Measurements from ENCODE around the gene DEAF1.
A peak's percentile ranks its signal among the peaks of the same experiment; 100 is the strongest.

DEAF1 gene

DNA sequence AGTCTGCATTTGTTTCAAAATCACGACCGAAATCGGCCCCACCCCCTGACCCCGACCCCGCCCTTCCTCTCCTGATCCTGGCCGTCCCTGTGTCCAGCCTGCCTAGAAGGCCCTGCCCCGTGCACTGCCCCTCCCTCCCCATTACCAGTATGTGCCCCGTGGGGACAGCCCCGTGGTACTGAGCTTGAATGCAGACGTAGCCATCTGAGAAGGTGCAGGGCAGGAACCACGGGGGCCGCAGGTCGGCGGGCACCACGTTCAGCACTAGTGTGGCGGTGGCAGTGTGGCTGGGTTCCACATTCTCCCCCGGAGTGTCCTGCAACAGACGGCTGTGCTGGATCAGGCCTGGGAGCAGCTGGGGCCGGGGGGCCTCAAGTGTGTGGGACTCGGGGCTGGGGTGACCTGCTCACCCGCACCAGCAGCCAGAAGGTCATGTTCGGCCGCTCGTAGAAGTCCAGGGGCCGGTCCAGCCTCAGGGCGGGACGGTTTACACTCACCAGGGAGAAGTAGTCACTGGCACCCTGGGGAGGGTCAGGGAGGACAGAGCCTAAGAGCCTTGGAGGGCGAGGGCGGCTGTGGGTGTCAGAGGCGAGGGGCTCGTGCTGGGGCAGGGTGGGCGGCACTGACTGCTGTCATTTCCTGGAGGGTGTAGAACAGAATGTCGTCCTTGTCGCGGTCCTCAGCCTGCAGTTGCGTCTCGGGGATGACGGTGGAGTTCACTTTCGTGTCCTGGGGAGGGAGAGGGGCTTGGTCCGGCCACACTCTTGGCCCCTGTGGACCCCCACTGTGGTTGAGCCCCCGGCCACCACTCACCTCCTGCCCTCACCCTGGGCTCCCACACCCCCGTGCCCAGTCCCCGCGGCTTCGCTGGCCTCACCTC, 73.8 kb downstream of the DEAF1 start:
- DNase-seq: no peak

DNA sequence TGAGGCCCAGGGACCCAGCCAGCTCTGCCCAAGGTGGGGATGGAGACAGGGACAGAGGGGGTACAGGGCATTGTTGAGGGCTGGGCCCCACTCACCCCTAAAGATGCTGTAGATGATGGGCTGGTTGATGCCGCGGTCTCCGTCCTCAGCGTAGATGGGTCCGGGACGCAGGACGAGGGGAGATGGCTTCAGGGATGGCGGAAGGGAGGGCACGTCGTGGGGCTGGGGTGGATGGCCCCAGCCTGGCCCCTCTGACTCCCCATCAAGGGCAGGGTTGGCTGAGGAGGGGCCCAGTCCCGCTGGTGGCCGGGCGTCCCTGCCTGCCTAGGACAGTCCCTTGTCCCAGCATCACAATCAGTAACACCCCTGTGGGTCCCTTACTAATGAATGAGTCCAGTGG, 74.8 kb downstream of the DEAF1 start:
- DNase-seq: no peak

DNA sequence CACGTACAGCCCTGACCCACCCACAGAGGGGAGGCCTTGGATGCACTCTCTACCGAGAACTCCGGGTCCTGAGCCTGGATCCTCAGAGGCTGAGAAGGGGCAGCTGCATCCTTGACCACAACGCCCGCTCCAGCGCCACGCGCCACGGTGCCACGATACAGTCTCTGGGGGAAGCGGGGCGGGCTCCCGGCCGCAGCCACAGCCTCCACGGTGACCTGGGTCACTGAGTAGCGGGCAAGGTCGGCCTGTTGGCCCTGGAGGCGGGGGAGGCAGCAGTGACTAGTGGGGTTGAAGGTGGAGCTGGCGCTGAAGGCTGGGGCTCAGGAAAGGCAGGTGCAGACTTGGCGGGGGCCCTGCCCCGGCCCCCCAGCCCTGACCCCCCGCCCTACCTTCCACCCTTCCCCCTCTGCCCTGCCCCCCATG, 75.4 kb downstream of the DEAF1 start:
- no peak for DNase-seq

DNA sequence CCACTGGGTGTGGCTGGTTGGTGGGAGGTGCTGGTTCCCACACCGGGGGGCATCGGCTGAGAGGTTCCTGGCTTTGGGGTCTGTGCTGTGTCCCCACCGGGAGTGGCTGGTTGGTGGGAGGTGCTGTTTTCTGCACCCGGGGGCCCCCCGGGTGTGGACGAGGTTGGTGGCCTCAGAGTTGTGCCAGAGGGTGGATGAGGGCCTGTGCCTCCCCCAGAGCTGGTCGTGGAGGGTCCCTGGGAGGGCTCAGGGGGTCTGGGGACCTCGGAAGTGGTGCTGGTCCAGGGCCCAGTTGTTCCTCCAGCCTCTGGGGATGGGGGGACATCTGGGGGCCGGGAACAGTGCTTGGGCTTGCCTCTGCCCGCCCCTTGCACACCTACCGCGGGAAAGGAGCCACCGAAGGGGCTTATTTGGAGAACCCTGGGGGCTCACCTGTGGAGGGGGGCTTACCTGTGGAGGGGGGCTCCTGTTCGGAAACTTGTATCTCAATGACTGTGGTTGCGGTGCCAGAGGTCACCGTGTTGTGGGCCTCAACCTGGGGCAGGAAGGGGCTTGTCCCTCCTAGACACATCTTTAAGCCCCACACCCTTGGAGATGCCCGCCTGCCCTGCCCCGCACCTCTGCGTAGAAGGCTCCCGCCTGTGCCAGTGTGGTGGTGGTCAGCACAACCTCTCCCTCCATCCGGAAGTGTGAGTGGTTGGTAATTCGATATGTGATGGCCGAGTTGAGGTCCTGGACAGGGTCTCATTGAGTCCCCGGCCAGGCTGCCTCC, 76.0 kb downstream of the DEAF1 start:
- no peak for DNase-seq

DNA sequence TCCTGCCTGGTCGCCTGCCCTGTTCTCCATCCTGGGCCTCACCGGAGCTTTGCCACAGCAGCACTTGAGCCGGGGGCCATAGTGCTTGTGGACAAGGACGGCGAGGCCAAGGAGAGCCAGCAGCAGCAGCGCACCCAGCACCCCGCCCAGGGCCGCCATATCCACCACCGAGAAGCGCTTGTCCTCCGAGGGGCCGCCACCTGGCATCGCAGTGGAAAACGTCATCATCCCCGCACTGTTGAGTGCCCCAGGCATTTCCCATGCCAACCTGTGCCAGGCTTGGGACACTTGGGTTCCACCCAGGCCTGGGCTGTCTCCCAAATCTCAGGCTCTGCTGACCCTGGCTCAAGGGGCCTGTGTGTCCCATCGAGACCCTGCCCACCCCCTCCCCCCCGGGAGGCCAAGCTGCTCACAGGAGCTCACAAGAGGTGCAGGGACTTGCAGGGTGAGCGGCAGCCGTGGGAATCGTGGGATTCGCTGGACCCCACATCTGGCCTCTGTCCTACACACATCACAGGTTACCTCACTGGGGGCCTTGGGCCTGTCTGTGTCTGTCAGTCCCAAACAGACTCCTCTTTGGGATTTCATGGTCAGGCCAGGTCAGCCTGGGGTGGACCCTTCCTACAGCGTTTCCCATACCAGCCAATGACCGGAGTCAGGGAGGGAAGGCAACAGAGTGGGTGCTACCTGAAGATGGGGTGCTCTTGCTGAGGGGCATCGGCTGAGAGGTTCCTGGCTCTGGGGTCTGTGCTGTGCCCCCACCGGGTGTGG, 76.9 kb downstream of the DEAF1 start:
- DNase-seq: no peak

DNA sequence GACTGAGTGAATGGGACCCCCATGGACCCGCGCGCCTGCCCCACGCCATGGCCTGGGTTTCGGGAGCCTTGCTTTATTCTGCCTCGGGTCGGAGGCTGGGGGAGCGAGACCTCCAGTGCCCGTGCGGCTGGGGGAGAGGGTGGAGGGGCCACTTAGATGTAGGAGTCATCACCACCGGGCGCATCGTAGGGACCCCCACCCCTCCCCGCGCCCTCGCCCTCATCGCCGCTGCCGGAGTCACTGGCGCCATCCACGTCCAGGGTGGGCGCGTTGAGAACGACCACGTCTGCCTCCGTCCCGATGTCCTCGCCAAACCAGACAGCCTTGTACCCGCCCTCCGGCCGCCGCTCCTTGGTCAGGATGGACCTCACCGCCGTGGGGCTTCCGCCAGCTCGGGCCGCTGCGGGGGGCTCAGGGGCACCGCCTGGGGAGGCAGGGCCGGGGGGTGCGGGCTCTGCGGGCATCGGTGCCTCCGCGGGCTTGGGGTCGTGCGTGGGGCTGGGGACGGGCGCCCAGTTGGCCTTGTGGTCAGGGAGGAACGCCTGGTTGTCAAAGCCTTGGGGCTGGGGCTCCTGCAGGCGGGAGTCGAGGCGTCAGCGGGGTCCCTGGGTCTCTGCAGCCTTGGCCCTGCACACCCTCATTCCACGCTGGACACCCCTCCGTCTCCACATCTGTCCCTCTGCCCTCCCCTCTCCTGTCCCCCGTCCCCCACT, 77.7 kb downstream of the DEAF1 start:
- no peak for DNase-seq

DNA sequence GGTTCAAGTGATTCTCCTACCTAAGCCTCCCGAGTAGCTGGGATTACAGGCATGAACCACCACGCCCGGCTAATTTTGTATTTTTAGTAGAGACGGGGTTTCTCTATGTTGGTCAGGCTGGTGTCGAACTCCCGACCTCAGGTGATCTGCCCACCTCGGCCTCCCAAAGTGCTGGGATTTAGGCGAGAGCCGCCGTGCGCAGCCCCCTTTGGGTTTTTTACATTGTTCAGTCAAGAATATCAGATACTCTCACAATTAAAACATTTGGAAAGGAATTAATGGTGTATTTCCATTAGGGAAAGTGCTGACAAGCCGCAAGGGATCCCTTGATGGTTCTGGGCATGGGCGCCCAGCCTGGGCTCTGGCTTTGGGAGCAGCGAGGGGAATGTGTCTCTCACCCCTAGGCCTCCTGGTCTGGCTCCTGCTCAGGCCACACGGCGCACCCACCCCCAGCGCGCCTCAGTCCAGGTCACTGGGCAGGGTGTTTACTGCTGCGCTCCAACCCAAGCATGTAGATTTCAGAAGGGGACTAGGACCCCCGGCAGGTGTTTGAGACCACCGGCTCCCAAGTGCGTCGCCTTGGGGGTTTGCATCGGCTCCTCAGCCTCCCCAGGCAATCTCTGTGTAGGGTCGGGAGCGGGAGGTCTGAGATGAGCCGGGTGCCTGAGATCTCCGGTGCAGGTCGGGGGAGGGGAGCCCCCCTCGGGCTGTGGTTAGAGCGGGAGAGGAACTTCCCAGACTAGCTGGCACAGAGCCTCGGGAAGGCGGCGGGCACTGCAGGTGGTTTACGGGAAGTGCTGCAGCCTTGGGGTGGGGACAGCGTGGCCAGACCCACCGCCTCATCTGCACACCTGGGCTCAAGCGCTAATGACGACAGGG, 78.5 kb downstream of the DEAF1 start:
- peak; percentile 0 for DNase-seq

DNA sequence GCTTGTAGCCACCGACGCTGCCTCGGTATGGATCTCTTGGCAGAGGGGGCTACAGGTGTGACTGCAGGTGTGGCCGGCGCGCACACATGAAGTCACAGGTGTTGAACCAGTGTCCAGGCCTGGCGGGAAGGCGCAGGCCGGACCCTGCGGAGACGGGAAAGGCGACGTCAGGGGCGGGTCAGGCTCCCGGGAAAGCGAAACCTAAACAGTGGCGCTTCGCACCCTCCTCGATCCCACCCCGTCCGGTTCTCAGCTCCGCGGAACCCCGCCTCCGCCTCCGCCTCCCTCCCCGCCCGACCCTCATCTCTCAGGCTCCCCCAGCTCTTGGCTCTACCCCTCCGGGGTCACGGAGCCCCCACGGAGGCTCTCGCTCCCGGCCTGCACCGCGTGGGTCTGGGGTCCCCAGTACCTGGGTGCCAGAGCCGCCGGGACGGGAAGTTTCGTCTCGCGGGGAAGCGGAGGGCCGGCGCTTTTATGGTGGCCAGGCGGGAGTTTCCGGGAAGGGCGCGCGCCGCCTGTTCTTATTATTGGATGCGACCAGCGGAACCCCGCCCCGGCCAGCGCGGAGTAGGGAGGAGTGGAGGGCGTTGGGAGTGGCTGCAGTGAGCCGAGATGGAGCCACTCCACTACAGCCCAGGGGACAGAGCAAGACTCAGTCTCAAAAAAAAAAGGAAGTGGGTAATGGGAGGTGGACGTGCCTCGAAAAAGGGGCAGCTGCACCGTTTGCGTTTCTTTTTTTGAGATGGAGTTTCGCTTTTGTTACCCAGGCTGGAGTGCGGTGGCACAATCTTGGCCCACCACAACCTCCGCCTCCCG, 79.3 kb downstream of the DEAF1 start, which contains the start of gene IRF7:
Gene IRF7, minus strand, starts transcription at position 447 of the 816 bp plus-strand sequence. CDS start 586 bp downstream, outside the sequence.
- peak; percentile 75 for DNase-seq

DNA sequence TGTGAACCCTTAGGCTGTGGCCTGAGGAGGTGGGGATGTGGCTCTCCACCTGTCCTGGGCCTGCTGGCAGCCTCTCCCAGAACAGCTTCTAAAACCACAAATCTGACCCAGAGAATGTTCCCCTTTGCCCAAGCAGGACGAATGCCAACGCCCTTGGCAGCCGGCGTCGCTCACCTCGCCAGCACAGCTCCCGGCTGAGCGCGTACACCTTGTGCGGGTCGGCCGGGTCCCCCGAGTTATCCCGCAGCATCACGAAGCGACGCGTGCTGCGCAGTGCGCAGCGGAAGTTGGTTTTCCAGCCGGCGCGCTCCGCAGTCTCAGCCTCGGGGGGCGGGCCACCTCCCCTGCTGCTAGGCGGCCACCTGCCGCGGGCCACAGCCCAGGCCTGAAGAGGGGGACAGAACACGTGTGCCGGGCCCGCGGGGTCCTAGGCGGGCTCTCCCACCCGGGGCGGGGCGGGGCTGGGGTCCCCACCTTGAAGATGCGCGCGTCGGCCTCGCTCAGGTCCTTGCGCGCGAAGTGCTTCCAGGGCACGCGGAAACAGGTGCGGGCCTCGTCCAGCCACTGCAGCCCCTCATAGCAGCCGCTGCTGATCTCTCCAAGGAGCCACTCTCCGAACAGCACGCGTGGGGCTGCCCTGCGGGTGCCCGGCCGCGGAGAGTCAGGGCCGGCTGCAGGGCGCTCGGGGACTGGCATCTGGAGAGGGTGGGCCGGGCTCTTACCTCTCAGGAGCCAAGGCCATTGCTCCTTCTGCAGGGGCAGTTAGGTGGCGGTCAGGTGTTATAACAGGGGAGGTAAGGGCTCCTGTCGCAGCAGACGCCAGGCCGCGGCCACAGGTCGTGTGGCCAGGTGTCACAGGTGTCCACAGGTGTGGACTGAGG, 80.2 kb downstream of the DEAF1 start:
- DNase-seq: no peak

DNA sequence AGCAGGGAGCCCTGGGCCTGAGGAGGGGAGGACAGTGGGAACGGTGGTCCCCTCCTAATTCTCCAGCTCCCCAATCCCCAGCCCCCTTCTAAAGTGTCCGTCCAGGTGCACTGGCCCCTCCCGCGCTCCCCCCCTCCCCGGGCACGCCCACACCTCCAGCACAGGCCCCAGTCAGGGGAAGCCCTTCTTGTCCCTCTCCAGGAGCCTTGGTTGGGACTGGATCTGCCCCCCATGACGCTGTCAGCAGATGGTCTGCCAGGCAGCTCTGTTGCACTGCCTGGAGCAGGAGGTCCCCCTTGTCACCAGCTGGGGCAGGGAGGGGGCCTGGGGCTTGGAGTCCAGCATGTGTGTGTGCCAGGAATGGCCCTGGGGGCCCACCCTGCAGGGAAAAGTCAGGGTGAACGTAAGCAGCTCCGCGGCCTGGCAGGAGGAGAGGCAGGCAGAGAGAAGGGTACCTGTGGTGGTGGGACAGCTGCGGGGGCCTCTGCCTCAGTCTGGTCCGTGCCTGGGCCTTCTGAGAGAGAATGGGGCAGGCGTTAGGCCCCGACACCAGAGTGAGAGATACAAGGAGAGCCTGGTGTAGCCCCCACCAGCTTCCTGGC, 80.9 kb downstream of the DEAF1 start:
- no peak for DNase-seq

DNA sequence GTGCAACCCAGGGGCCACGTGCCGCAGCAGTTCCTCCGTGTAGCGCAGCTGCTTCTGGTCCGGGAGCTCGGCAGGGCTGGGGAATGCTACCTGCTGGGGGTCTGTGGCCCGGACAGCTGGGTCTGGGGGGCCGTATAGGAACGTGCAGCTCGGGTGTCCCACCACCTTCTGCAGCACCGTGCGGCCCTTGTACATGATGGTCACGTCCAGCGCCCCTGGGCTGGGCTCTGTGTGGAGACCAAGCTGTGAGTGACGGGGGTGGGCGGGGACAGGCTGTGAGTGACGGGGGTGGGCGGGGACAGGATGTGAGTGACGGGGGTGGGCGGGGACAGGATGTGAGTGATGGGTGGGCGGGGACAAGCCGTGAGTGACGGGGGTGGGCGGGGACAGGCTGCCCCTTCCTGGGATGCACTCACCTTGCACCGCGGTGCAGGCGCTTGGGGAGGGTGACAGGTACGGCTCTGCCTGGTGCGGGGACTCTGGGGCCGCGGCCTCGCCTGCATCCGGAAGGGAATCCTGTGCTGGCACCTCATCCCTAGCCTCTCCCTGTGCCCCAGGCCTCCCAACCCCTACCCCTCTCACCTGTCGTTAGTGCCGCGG, 81.6 kb downstream of the DEAF1 start:
- DNase-seq: no peak

DNA sequence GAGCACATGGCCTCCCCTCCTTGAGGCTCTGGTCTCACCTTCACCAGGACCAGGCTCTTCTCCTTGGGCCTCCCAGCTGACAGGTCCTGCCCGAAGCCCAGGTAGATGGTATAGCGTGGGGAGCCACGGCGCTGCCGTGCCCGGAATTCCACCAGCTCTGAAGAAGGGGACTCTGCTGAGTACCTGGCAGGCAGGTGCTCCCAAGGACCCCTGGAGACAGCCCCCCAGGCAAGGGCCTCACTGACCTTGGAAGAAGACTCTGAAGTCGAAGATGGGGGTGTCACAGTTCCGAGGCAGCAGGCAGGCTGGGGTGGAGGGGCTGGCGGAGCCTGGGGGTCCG, 82.1 kb downstream of the DEAF1 start:
- no peak for DNase-seq

DNA sequence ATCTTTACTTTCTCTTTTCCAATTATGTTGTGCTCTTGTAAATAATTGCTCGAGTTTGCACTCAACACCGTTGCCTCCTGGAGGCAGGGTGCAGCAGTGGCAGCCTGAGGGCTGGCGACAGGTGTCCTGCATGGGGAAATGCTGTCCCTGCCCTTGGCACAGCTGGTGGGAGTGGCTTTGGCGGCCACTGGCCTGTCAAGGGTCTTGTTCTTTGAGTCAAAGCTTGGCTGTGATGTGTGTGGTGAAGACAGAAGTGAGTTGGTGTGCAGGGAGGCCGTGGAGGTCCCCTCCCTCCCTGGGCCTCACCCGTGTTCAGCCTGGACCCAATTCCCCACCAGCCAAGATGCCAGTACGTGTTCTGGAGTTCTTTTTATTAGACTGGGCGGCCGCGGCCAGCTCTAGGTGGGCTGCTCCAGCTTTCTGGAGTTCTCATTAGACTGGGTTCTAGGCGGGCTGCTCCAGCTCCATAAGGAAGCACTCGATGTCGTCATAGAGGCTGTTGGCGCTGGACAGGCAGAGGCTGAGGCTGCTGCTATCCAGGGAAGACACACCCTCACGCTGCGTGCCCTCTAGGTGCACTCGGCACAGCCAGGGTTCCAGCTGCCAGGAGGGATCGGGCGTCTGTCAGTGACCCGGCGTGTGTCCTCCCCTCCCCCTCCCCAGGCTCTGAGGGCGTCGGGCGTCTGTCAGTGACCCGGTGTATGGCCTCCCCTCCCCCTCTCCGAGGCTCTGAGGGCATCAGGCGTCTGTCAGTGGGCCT, 82.6 kb downstream of the DEAF1 start:
- DNase-seq: no peak

DNA sequence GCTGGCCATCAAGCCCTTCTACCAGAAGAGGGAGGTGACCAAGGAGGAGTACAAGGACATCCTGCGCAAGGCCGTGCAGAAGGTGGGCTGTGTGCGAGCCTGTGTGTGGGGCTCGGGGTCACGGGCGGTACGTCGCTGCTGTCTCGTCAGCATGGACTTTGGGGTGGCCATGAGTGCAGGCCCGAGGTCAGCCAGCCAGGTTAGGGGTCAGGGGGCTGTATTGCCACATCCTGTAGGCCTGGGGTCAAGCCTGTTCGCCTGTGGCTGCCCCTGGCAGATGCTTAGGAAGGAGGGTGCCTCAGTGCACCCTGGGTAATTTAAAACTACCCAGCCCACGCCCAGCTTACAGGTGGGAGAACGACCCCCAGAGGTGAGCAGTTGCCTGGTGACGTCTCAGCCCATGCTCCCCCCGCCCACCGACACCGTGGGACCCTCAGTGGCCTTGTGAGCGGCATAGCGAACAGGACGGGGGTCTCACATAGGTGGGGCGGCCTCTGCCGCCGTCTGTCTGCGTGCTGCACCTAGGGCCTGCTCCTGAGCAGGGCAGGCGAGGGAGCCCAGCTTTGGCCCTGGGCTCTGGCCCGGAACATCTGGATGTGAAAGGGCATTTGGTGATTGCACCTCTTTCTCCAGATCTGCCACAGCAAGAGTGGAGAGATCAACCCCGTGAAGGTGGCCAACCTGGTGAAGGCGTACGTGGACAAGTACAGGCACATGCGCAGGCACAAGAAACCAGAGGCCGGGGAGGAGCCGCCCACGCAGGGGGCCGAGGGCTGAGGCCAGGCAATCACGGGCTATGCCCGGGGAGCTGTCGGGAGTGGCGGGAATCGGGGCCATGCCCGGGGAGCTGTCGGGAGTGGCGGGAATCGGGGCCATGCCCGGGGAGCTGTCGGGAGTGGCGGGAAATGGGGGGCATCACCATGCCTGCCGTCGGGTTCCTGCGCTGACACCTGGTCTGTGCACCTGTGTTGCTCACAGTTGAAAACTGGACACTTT, 83.7 kb downstream of the DEAF1 start:
- no peak for DNase-seq

DNA sequence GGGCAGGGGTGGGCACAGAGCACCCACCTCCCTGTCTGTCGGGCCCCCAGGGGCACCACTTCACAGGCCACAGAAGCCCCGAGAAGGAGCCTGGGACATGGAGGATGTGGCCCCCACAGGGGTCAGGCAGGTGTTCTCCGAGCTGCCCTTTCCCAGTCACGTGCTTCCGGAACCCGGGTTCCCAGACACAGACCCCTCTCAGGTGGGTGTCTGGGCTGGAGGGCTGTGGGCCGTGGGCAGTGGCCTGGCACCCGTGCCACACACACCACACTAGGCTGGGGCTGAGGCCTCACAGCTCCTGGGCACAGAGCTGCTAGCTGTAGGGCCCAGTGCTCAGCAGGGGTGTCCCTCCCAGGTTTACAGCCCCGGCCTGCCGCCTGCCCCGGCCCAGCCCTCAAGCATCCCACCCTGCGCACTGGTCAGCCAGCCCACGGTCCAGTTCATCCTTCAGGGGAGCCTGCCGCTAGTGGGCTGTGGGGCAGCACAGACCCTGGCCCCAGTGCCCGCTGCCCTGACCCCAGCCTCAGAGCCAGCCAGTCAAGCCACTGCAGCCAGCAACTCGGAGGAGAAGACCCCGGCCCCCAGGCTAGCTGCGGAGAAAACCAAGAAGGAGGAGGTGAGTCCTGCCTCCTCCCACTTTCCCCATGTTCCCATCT, 84.7 kb downstream of the DEAF1 start:
- DNase-seq: no peak

DNA sequence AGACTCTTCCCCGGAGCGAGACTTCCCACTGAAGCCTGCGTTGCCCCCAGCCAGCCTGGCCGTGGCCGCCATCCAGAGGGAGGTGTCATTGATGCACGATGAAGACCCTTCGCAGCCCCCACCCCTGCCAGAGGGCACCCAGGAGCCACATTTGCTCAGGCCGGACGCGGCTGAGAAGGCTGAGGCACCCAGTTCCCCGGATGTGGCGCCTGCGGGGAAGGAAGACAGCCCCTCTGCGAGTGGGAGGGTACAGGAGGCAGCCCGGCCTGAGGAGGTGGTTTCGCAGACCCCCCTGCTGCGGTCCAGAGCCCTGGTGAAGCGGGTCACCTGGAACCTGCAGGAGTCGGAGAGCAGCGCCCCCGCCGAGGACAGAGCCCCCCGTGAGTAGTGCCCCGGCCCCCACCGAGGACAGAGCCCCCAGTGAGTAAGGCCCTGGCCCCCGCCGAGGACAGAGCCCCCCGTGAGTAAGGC, 85.6 kb downstream of the DEAF1 start:
- DNase-seq: no peak
